Mucosa of rectum (tissue), 2 donors: ENCODE data around the gene TBX5.

Source experiments
- H3K27ac ChIP-seq, 2 donors: one replicate each; pipeline ENCODE4 v1.7.0; 2013; ENCODE audit warnings: inconsistent platforms in 2 of 2, low read depth in 2 of 2, low read length in 2 of 2
- H3K27me3 ChIP-seq, 2 donors: one replicate each; pipeline ENCODE4 v1.7.0; 2013; ENCODE audit warnings: low read length in 2 of 2; ENCODE audit not compliant: control insufficient read depth in 2 of 2, insufficient read depth in 2 of 2
- H3K36me3 ChIP-seq, 2 donors: one replicate each; pipeline ENCODE4 v1.7.0; 2013; ENCODE audit warnings: low read length in 2 of 2; ENCODE audit not compliant: control insufficient read depth in 2 of 2, insufficient read depth in 2 of 2
- H3K4me1 ChIP-seq, 2 donors: one replicate each; pipeline ENCODE4 v1.7.0; 2013; ENCODE audit warnings: low read length in 2 of 2, mild to moderate bottlenecking in 1 of 2; ENCODE audit not compliant: control insufficient read depth in 2 of 2, insufficient read depth in 2 of 2
- H3K4me3 ChIP-seq, 2 donors: one replicate each; pipeline ENCODE4 v1.7.0; 2013; ENCODE audit warnings: low read length in 2 of 2
- H3K9ac ChIP-seq, 2 donors: one replicate each; pipeline ENCODE4 v1.7.0; 2013; ENCODE audit warnings: low read length in 2 of 2, low read depth in 1 of 2, mild to moderate bottlenecking in 1 of 2
- H3K9me3 ChIP-seq, 2 donors: one replicate each; pipeline ENCODE4 v1.7.0; 2013; ENCODE audit warnings: low read length in 2 of 2; ENCODE audit not compliant: control insufficient read depth in 2 of 2
- donor health status: healthy.
- donor health status: Normal muscosa, but diverticular disease.

The TBX5 gene

DNA sequence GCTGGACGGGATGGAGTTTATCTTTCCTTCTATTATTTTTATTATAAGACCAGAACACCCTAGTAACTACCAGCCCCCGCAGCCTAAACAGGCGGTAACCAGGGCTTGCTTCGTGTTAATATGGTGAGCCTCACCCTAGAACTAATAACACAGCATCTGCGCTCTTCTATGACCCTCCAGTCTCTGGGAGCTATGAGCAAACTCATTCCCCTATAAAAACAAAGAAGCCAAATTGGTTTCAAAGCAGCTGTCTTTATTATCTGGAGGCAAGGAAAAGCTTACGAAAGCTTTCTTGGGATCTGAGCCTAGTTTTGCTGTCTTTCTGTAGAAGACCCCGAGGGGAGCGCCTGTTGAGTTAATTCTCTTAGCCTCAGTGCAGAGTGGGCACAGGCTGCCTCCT lies 85.0 kb downstream of the TBX5 start:
- H3K4me1 ChIP-seq: no peaks in the 10 kb centered on the region
- peaks cover 0 to 2% of the 10 kb centered on the region in 2 donors for H3K27me3 ChIP-seq
- no peak overlapping the region for H3K9ac ChIP-seq
- H3K4me3 ChIP-seq: no peak overlapping the region
- no peak overlapping the region for H3K27ac ChIP-seq
- no peaks in the 10 kb centered on the region for H3K36me3 ChIP-seq
- no peaks in the 10 kb centered on the region for H3K9me3 ChIP-seq

DNA sequence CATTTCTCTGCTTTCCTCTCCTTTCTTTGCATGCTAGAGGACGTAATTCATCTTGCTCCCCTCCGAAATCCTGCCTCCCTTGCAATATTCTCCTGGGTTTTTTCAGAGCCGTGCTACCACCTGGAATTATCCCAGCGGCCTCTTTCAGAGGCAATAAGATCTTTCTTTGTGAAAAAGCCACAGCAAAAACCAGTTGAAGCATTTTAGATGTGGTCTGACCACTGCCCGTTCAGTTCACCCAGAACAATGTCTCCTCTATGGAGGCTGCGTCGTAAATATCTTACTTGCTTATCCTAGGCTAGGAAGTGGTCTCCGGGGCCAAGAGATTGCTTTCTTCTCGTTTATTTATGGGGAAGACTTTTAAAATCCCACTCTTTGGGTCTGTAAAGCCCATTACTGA lies 85.8 kb downstream of the TBX5 start:
- Histone ChIP-seq H3K27me3 (peaks cover 0 to 2% of the 10 kb centered on the region in 2 donors), H3K4me3 (no peak overlapping the region), H3K4me1 (no peaks in the 10 kb centered on the region), H3K9ac (no peak overlapping the region), H3K27ac (no peak overlapping the region), H3K9me3 (no peaks in the 10 kb centered on the region), H3K36me3 (no peaks in the 10 kb centered on the region)

DNA sequence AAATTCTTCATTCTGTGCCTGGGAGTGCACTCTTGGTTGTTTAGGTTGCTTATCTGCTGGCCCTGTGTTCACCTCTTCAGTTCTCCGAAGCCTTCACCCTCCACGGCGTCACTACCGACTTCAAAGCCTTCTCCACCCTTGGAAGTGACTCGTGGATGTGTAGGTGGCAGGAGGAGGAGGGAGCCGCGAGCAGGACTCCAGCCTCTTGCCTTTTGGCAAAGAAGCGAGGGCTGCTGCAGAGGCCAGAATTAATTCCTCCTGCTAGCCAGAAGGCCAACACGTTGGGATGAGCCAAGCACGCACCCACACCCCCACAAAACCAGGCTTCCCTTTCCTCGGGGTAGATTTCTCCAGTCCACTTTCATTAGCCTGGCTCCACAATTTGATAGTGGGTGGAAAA lies 86.5 kb downstream of the TBX5 start:
- Histone ChIP-seq H3K4me3 (no peak overlapping the region), H3K27me3 (peaks cover 0 to 2% of the 10 kb centered on the region in 2 donors), H3K9me3 (no peaks in the 10 kb centered on the region), H3K4me1 (no peaks in the 10 kb centered on the region), H3K36me3 (no peaks in the 10 kb centered on the region), H3K27ac (no peak overlapping the region), H3K9ac (no peak overlapping the region)

DNA sequence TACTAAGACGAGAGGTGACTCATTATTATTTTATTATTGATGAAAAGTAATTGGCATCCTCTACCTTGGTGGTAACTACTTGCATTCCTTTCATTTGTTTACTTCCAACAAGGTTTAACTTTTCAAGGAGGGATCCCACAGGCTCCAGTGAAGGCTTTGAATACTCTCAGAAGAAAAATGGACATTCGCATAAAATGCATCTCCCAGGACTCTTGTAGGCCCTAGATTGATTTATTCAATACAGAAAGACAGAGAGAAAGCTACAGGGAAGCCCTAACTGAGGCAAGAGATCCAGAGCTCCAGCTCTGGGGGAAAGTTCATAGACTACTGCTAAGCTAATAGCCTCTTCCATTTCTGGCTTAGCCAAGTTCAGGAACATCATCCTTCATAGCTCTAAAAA lies 87.0 kb downstream of the TBX5 start:
- H3K4me3 ChIP-seq: no peak overlapping the region
- no peak overlapping the region for H3K9ac ChIP-seq
- H3K27ac ChIP-seq: no peak overlapping the region
- H3K27me3 ChIP-seq: peaks cover 0 to 2% of the 10 kb centered on the region in 2 donors
- H3K36me3 ChIP-seq: no peaks in the 10 kb centered on the region
- H3K9me3 ChIP-seq: no peaks in the 10 kb centered on the region
- H3K4me1 ChIP-seq: no peaks in the 10 kb centered on the region

DNA sequence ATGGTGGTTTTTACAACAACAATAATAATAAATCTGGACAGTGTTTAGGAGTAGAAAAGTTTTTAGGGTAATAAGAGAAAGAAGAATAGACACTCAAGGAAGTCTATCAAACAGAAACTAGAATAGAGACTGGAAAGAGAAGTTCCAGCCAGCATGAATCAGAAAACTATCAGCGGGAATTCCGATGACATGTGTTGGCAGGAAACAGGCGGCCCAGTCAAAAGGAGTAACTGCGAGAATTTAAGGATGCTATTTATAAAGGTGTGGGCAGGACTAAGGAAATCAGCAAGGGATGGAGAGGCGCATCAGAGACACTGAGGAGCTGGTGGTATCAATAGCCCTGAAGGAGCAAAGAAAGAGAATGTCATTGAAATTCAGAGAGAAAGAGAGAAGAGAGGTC lies 89.9 kb downstream of the TBX5 start:
- H3K4me1 ChIP-seq: no peaks in the 10 kb centered on the region
- no peaks in the 10 kb centered on the region for H3K36me3 ChIP-seq
- no peak overlapping the region for H3K27ac ChIP-seq
- peaks cover 0 to 2% of the 10 kb centered on the region in 2 donors for H3K27me3 ChIP-seq
- no peak overlapping the region for H3K4me3 ChIP-seq
- no peaks in the 10 kb centered on the region for H3K9me3 ChIP-seq
- no peak overlapping the region for H3K9ac ChIP-seq

DNA sequence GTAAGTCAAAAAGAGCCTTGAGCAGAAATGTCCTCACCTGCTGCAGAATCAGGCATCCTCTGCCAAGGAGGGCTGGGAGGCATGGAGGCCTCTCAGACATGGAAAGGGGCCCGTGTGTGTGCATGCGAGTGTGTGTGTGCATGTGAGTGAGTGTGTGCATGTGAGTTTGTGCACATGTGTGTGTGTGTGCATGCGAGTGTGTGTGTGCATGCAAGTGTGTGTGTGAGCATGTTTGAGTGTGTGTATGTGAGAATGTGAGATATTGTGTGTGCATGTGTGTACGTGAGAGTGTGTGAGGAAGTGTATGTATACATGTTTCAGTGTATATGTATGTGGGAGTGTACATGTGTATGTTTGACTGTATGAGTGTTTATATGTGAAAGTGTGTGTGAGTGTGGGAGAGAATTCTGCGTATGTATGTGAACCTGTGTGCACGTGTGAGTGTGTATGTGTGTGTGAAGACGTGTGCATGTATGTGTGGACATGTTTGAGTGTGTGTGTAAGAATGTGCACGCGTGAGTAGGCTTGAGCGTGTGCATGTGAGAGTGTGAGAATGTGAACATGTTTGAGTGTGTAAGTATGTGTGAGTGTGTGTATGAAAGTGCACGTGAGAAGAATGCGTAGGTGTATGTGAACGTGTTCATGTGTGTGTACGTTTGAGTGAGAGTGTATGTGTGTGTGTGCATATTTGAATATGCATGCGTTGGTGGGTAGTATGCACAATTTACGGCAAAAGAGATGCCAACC lies 90.8 kb downstream of the TBX5 start:
- no peaks in the 10 kb centered on the region for H3K36me3 ChIP-seq
- peaks cover 0 to 2% of the 10 kb centered on the region in 2 donors for H3K27me3 ChIP-seq
- H3K9me3 ChIP-seq: no peaks in the 10 kb centered on the region
- no peak overlapping the region for H3K27ac ChIP-seq
- H3K4me1 ChIP-seq: no peaks in the 10 kb centered on the region
- H3K9ac ChIP-seq: no peak overlapping the region
- no peak overlapping the region for H3K4me3 ChIP-seq

DNA sequence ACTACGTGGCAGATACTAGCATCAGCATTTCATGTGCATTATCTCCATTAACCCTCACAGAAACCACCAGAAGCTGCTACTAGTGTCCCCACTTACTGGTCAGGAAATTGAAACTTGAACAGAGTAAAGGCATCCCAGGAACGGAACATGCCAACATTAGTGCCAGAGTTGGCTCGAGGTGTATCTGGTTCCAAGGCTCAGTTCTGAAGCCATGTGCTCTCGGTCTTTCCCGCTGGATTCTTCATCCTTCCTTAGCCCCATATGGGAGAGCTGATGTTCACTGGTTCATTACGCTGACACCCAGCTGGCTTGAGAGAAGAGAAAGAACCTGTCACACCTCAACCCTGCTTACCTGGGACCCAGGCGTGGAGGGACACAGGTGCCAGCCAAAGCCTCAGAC lies 91.5 kb downstream of the TBX5 start:
- Histone ChIP-seq H3K36me3 (no peaks in the 10 kb centered on the region), H3K4me1 (no peaks in the 10 kb centered on the region), H3K9ac (no peak overlapping the region), H3K27me3 (peaks cover 0 to 3% of the 10 kb centered on the region in 2 donors), H3K27ac (no peak overlapping the region), H3K4me3 (no peak overlapping the region), H3K9me3 (no peaks in the 10 kb centered on the region)

DNA sequence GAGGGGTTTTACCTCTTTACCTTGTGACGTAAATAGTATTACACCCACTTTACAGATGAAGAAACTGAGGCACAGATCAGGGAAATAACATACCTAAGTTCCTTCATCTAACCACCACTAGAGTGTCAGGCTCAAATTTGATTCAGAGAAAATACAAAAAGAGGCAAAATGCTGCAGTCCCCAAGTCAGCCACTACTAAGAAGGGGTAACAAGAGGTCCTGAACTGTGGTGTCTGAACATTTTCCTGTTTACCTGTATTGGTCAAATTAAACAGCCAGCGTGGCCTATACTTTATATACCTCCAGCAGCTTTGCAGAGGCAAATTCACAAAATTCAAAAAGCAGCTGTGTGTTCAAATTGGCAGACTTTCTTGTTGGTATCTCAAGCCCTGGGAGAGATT lies 92.0 kb downstream of the TBX5 start:
- Histone ChIP-seq H3K9ac (no peak overlapping the region), H3K9me3 (no peaks in the 10 kb centered on the region), H3K27ac (no peak overlapping the region), H3K36me3 (no peaks in the 10 kb centered on the region), H3K4me3 (no peak overlapping the region), H3K4me1 (no peaks in the 10 kb centered on the region), H3K27me3 (peaks cover 0 to 3% of the 10 kb centered on the region in 2 donors)

DNA sequence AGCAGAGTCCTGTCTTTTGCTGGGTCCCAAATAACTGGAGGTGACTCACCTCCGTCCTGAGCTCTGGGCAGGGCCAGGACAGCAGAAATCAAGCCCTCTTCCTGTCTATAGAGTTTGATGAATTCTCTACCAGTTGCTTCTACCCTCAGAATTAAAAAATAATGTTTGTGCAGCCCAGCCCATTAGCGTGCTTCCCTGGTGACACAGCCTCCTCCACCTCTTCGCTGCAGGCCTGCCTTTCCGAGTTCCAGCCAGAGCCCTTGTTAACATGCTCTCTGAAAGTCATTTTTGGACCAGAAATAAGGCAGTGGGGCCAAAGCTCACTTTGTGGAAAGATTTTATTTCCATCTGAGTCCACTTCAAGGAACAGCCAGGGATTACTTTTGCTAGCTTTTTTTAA lies 94.0 kb downstream of the TBX5 start:
- H3K36me3 ChIP-seq: no peaks in the 10 kb centered on the region
- no peaks in the 10 kb centered on the region for H3K4me1 ChIP-seq
- no peak overlapping the region for H3K9ac ChIP-seq
- H3K27ac ChIP-seq: no peak overlapping the region
- no peak overlapping the region for H3K4me3 ChIP-seq
- peaks cover 0 to 3% of the 10 kb centered on the region in 2 donors for H3K27me3 ChIP-seq
- H3K9me3 ChIP-seq: no peaks in the 10 kb centered on the region

DNA sequence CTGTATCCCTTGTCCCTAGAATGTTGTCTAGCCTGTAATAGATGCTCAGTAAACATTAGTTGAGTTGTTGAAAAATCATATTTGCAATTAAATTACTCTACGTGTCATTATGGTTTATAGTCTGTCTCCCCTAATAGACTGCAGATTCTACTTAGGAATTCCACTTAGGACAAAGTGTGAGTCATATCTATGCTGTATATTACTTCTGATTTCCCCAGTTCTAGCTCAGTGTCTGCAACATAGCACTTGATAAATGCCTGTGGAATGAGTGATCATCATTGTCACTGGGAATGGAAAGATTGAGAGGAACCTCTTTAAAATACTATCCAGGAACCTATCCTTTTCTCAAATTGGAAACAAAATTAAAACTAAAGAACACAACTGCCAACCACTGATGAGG lies 99.3 kb downstream of the TBX5 start:
- Histone ChIP-seq H3K9me3 (no peaks in the 10 kb centered on the region), H3K4me3 (no peak overlapping the region), H3K9ac (no peak overlapping the region), H3K27ac (no peak overlapping the region), H3K36me3 (no peaks in the 10 kb centered on the region), H3K27me3 (peaks cover 0 to 3% of the 10 kb centered on the region in 2 donors), H3K4me1 (no peaks in the 10 kb centered on the region)
